ENCODE data around the gene SPDYE1. TPM values are rescaled to one million over a fixed set of nuclear protein-coding genes. Genes with fewer than 3 reads are reported as not detected.
A peak's percentile ranks its signal among the peaks of the same experiment; 100 is the strongest.
"Not testable (repeated sequence)": the region's sequence is repeated elsewhere in the genome, so short reads cannot be mapped to it uniquely, and the experiment has no call there.

The SPDYE1 gene
- total RNA-seq, 1 donor from 2014 or later, result not detected

GRCh38 chr7:43992896-43993295, 4.8 kb upstream of the SPDYE1 start:
- DNase-seq (ENCODE audit: low spot score), result not testable (repeated sequence)

GRCh38 chr7:43994681-43995080, 3.0 kb upstream of the SPDYE1 start:
- DNase-seq (ENCODE audit: low spot score), result not testable (repeated sequence)

GRCh38 chr7:44012081-44012480, 14.4 kb downstream of the SPDYE1 start:
- DNase-seq (ENCODE audit: low spot score), result not testable (repeated sequence)

GRCh38 chr7:44015090-44015489, 17.4 kb downstream of the SPDYE1 start:
- DNase-seq (ENCODE audit: low spot score), result not testable (repeated sequence)

- DNase-seq (ENCODE audit: low spot score), result peak; percentile 99
These were observed 21.4 kb downstream of the SPDYE1 start for GRCh38 chr7:44018857-44019807.

GRCh38 chr7:44019825-44020224, 22.1 kb downstream of the SPDYE1 start:
- not testable (repeated sequence) for DNase-seq (ENCODE audit: low spot score)

GRCh38 chr7:44022069-44022468, 24.4 kb downstream of the SPDYE1 start:
- not testable (repeated sequence) for DNase-seq (ENCODE audit: low spot score)

GRCh38 chr7:44022796-44023467, 25.2 kb downstream of the SPDYE1 start:
- DNase-seq (ENCODE audit: low spot score), result not testable (repeated sequence)

GRCh38 chr7:44029433-44029832, 31.7 kb downstream of the SPDYE1 start:
- DNase-seq (ENCODE audit: low spot score), result not testable (repeated sequence)

- not testable (repeated sequence) for DNase-seq (ENCODE audit: low spot score)
These were observed 32.3 kb downstream of the SPDYE1 start for GRCh38 chr7:44030029-44030428.

GRCh38 chr7:44031319-44031718, 33.6 kb downstream of the SPDYE1 start:
- not testable (repeated sequence) for DNase-seq (ENCODE audit: low spot score)

- not testable (repeated sequence) for DNase-seq (ENCODE audit: low spot score)
These were observed 34.3 kb downstream of the SPDYE1 start for GRCh38 chr7:44032031-44032430.

- not testable (repeated sequence) for DNase-seq (ENCODE audit: low spot score)
These were observed 36.5 kb downstream of the SPDYE1 start for GRCh38 chr7:44033971-44034844.

- not testable (repeated sequence) for DNase-seq (ENCODE audit: low spot score)
These were observed 38.7 kb downstream of the SPDYE1 start for GRCh38 chr7:44036364-44036763.

GRCh38 chr7:44037951-44038350, 40.3 kb downstream of the SPDYE1 start:
- not testable (repeated sequence) for DNase-seq (ENCODE audit: low spot score)

- not testable (repeated sequence) for DNase-seq (ENCODE audit: low spot score)
These were observed 40.9 kb downstream of the SPDYE1 start for GRCh38 chr7:44038553-44038952.

GRCh38 chr7:44038961-44039558, 41.4 kb downstream of the SPDYE1 start:
- peak; percentile 85 for DNase-seq (ENCODE audit: low spot score)

- not testable (repeated sequence) for DNase-seq (ENCODE audit: low spot score)
These were observed 42.2 kb downstream of the SPDYE1 start for GRCh38 chr7:44039800-44040492.

GRCh38 chr7:44040493-44040891, 42.8 kb downstream of the SPDYE1 start:
- not testable (repeated sequence) for DNase-seq (ENCODE audit: low spot score)

- DNase-seq (ENCODE audit: low spot score), result no peak
These were observed 44.5 kb downstream of the SPDYE1 start for GRCh38 chr7:44042221-44042620.

All from umbilical cord (tissue), 2 donors.